H1 (cell line): ENCODE data around the gene JOSD1. TPM values are rescaled to one million over a fixed set of nuclear protein-coding genes. Genes with fewer than 3 reads are reported as not detected.

Source experiments
- ATF3 ChIP-seq: IDR thresholded peaks from 2 replicates; pipeline ENCODE4 v1.6.1; 2011; ENCODE audit warnings: low read depth, mild to moderate bottlenecking, low read length; ENCODE audit not compliant: insufficient read depth
- E2F6 ChIP-seq: IDR thresholded peaks from 2 replicates; pipeline ENCODE4 v1.6.1; 2012; ENCODE audit warnings: inconsistent platforms
- POU5F1 ChIP-seq: IDR thresholded peaks from 2 replicates; pipeline ENCODE4 v1.6.1; 2011; ENCODE audit warnings: low read depth, mild to moderate bottlenecking, low read length, moderate library complexity
- polyA plus RNA-seq, 7 experiments: library from polyadenylated mRNA; depleted of rRNA in 3 of 7; stranded (reverse) in 5 of 7; unstranded in 2 of 7; fragments of >200 nt in 5 of 7; fragments of 200-250 nt in 2 of 7; gene quantifications; 1 replicate in 5 of 7; 2 replicates in 1 of 7; 4 replicates in 1 of 7; pipeline versions ENCODE4 v1.2.1 to v1.2.3, GENCODE V29; 2011 to 2013; ENCODE audit warnings: missing spikeins in 2 of 7, mixed read lengths in 2 of 7
- total RNA-seq: library from RNA; stranded (reverse); fragmentation: NEBNext Ultra II Directional; extraction: Animal tissue kit (Norgen Biotek cat#: 25700); gene quantifications from 2 replicates; pipeline ENCODE4 v1.2.1, GENCODE V29; 2021

The JOSD1 gene
- total and polyA plus RNA-seq, 2 of the 8 experiments (the other 6 are each of a cell fraction or from before 2014, with no cell fraction given) = 18.4 to 20.2 TPM

GRCh38 chr22:38744981-38745380, 44.2 kb upstream of the JOSD1 start (continued):
- TF ChIP-seq POU5F1 (no peak), E2F6 (no peak), ATF3 (no peak)
